Keratinocyte (primary cell): ENCODE measurements around the gene TKT. TPM values are rescaled to one million over a fixed set of nuclear protein-coding genes. Genes with fewer than 3 reads are reported as not detected.

Experiments
- DNase-seq: peaks from one replicate; pipeline ENCODE4 v3.0.0-alpha.2; 2011; ENCODE audit warnings: low read depth, missing footprints, low spot score
- FAIRE-seq: peaks from 2 replicates; lab custom pipeline; 2011; peaks lifted over from hg19 to GRCh38; lab: Jason Lieb, UNC
- H2AFZ ChIP-seq: 2 replicates; pipeline ENCODE4 v1.6.0; 2012; ENCODE audit warnings: low read length, control low read depth, inconsistent platforms; ENCODE audit not compliant: control insufficient read depth
- H3K27ac ChIP-seq: 2 replicates; pipeline ENCODE4 v1.5.1; 2011; ENCODE audit warnings: low read length; ENCODE audit not compliant: control insufficient read depth, insufficient read depth
- H3K27me3 ChIP-seq: 3 replicates; pipeline ENCODE4 v1.6.0; 2011; ENCODE audit warnings: low read length; ENCODE audit not compliant: control insufficient read depth, insufficient read depth; ENCODE audit errors: extremely low read depth
- H3K36me3 ChIP-seq, 2 experiments: 2 replicates in 1 of 2; 3 replicates in 1 of 2; pipeline ENCODE4 v1.5.1; 2011; ENCODE audit warnings: low read length in 2 of 2, mild to moderate bottlenecking in 1 of 2; ENCODE audit not compliant: control insufficient read depth in 2 of 2, insufficient read depth in 2 of 2; ENCODE audit errors: extremely low read depth in 1 of 2
- H3K4me1 ChIP-seq: 3 replicates; pipeline ENCODE4 v1.5.1; 2011; ENCODE audit warnings: low read length; ENCODE audit not compliant: control insufficient read depth, insufficient read depth; ENCODE audit errors: extremely low read depth
- H3K4me2 ChIP-seq: 3 replicates; pipeline ENCODE4 v1.6.0; 2011; ENCODE audit warnings: low read depth, low read length; ENCODE audit not compliant: control insufficient read depth, insufficient read depth; ENCODE audit errors: extremely low read depth
- H3K4me3 ChIP-seq, 3 experiments: fragments of 200-600 bp in 1 of 3; sonication (generic) in 1 of 3; 2 replicates in 2 of 3; 3 replicates in 1 of 3; pipeline ENCODE4 v1.5.1; 2011 to 2016; ENCODE audit warnings: low read length in 3 of 3, mild to moderate bottlenecking in 3 of 3, control low read depth in 2 of 3, inconsistent platforms in 1 of 3, low read depth in 1 of 3, mixed read lengths in 1 of 3, mixed run types in 1 of 3, moderate library complexity in 1 of 3; ENCODE audit not compliant: control insufficient read depth in 2 of 3, insufficient read depth in 2 of 3; ENCODE audit errors: extremely low read depth in 1 of 3
- H3K79me2 ChIP-seq: 2 replicates; pipeline ENCODE4 v1.6.0; 2012; ENCODE audit warnings: low read length; ENCODE audit not compliant: control insufficient read depth, insufficient read depth
- H3K9ac ChIP-seq: 3 replicates; pipeline ENCODE4 v1.6.0; 2011; ENCODE audit warnings: low read length; ENCODE audit not compliant: control insufficient read depth, insufficient read depth; ENCODE audit errors: extremely low read depth
- H3K9me1 ChIP-seq: 3 replicates; pipeline ENCODE4 v1.6.0; 2011; ENCODE audit warnings: low read length; ENCODE audit not compliant: control insufficient read depth, insufficient read depth; ENCODE audit errors: extremely low read depth
- H3K9me3 ChIP-seq: 2 replicates; pipeline ENCODE4 v1.5.1; 2012; ENCODE audit warnings: low read depth, low read length; ENCODE audit not compliant: control insufficient read depth
- H4K20me1 ChIP-seq: 3 replicates; pipeline ENCODE4 v1.6.0; 2011; ENCODE audit warnings: low read length; ENCODE audit not compliant: control insufficient read depth, insufficient read depth; ENCODE audit errors: extremely low read depth
- CTCF ChIP-seq, 3 experiments: IDR thresholded peaks in 1 of 3; conservative IDR thresholded peaks in 1 of 3; optimal IDR thresholded peaks in 1 of 3; 2 replicates in 2 of 3; 3 replicates in 1 of 3; pipeline versions ENCODE3 to v1.5.1; 2011; ENCODE audit warnings: low read length in 3 of 3, mild to moderate bottlenecking in 3 of 3, moderate library complexity in 2 of 3, control low read depth in 1 of 3, inconsistent platforms in 1 of 3; ENCODE audit not compliant: insufficient read depth in 2 of 3; ENCODE audit errors: extremely low read depth in 1 of 3
- EZH2 ChIP-seq: IDR thresholded peaks from one replicate; pipeline ENCODE4 v1.6.1; 2012; ENCODE audit warnings: inconsistent platforms, mild to moderate bottlenecking, low read length, moderate library complexity
- dilution Hi-C: fragments of 300-500 bp; cut with MboI; formaldehyde crosslinking; loops from one replicate; pipeline ENCODE4 v1.7.0; 2020; ENCODE audit warnings: low sequenced_read_pairs; ENCODE audit not compliant: extremely low pct_ligation_motif_present
- polyA plus RNA-seq, 5 experiments: library from polyadenylated mRNA; depleted of rRNA in 3 of 5; stranded (reverse) in 3 of 5; stranded (forward) in 1 of 5; unstranded in 1 of 5; fragments of >200 nt; gene quantifications; 1 replicate in 1 of 5; 2 replicates in 3 of 5; 3 replicates in 1 of 5; pipeline versions ENCODE4 v1.2.1 to v1.2.3, GENCODE V29; 2011 to 2012; ENCODE audit warnings: missing spikeins in 2 of 5, low read depth in 1 of 5, low replicate concordance in 1 of 5

TKT gene
- polyA plus RNA-seq, 1 donor (not counting 4 experiments of a cell fraction or from before 2014, with no cell fraction given), result 266 TPM

GRCh38 chr3:53250453-53250852 lies 5.4 kb downstream of the TKT start:
- H3K9ac ChIP-seq, result no peak overlapping the region
- no peak overlapping the region for H2AFZ ChIP-seq
- no peak for DNase-seq
- H3K4me2 ChIP-seq, result no peak overlapping the region
- no peak overlapping the region for H3K27ac ChIP-seq
- H3K4me1 ChIP-seq, result peaks cover 18% of the 10 kb centered on the region
- dilution Hi-C loops, result no loop called here
- no peaks in the 10 kb centered on the region for H3K9me3 ChIP-seq
- H3K36me3 ChIP-seq, result peaks cover 18 to 19% of the 10 kb centered on the region in 2 experiments
- no peak for FAIRE-seq
- H4K20me1 ChIP-seq, result peaks cover 72% of the 10 kb centered on the region
- TF ChIP-seq CTCF (optimal IDR thresholded peaks at IDR 0.05 in 1 of 3, IDR thresholded peaks at IDR 0.05 in 1 of 3, conservative IDR thresholded peaks at IDR 0.05 in 1 of 3; ENCODE audit: extremely low read depth in 1 of 3, insufficient read depth in 2 of 3, low read length in 3 of 3) (no peak), EZH2 (no peak)
- H3K9me1 ChIP-seq, result peaks cover 4% of the 10 kb centered on the region
- H3K79me2 ChIP-seq, result peaks cover 100% of the 10 kb centered on the region
- H3K4me3 ChIP-seq, result no peak overlapping the region
- no peaks in the 10 kb centered on the region for H3K27me3 ChIP-seq

- peaks cover 78% of the 10 kb centered on the region for H4K20me1 ChIP-seq
- peaks cover 8% of the 10 kb centered on the region for H3K9me1 ChIP-seq
- no peak overlapping the region for H3K4me3 ChIP-seq
- peaks cover 8% of the 10 kb centered on the region for H3K4me1 ChIP-seq
- FAIRE-seq (no peak), DNase-seq (no peak)
- no peaks in the 10 kb centered on the region for H3K27me3 ChIP-seq
- no peaks in the 10 kb centered on the region for H3K9me3 ChIP-seq
- H3K27ac ChIP-seq, result no peak overlapping the region
- peaks cover 21 to 29% of the 10 kb centered on the region in 2 experiments for H3K36me3 ChIP-seq
- peaks cover 100% of the 10 kb centered on the region for H3K79me2 ChIP-seq
- H3K4me2 ChIP-seq, result no peak overlapping the region
- dilution Hi-C loops, result no loop called here
- no peak overlapping the region for H3K9ac ChIP-seq
- TF ChIP-seq EZH2 (no peak), CTCF (optimal IDR thresholded peaks at IDR 0.05 in 1 of 3, IDR thresholded peaks at IDR 0.05 in 1 of 3, conservative IDR thresholded peaks at IDR 0.05 in 1 of 3; ENCODE audit: extremely low read depth in 1 of 3, insufficient read depth in 2 of 3, low read length in 3 of 3) (no peak)
- H2AFZ ChIP-seq, result no peak overlapping the region
These were observed 7.7 kb downstream of the TKT start for GRCh38 chr3:53248161-53248560.
